Mammary epithelial cell (primary cell): Measurements from ENCODE around the gene KCTD10.

ENCODE experiments used
- CTCF ChIP-seq, 2 donors: IDR thresholded peaks in 1 of 2; conservative IDR thresholded peaks in 1 of 2; 2 replicates each; pipeline ENCODE4 v1.5.1; 2011 to 2012; ENCODE audit warnings: inconsistent platforms in 2 of 2, low read length in 2 of 2, mild to moderate bottlenecking in 2 of 2, control low read depth in 1 of 2, low read depth in 1 of 2; ENCODE audit not compliant: insufficient read depth in 1 of 2; ENCODE audit errors: extremely low read depth in 1 of 2
- EZH2 ChIP-seq: IDR thresholded peaks from 2 replicates; pipeline ENCODE4 v1.6.1; 2012; ENCODE audit warnings: low read length, inconsistent platforms, borderline replicate concordance

GRCh38 chr12:109451400-109451799, 25.7 kb downstream of the KCTD10 start:
- TF ChIP-seq CTCF (conservative IDR thresholded peaks at IDR 0.05 in 1 of 2, IDR thresholded peaks at IDR 0.05 in 1 of 2; ENCODE audit: extremely low read depth in 1 of 2, insufficient read depth in 1 of 2, low read depth in 1 of 2, low read length in 2 of 2) (no peak), EZH2 (no peak)
